ENCODE data around the gene CRMP1.
A peak's percentile ranks its signal among the peaks of the same experiment; 100 is the strongest.

The CRMP1 gene

DNA sequence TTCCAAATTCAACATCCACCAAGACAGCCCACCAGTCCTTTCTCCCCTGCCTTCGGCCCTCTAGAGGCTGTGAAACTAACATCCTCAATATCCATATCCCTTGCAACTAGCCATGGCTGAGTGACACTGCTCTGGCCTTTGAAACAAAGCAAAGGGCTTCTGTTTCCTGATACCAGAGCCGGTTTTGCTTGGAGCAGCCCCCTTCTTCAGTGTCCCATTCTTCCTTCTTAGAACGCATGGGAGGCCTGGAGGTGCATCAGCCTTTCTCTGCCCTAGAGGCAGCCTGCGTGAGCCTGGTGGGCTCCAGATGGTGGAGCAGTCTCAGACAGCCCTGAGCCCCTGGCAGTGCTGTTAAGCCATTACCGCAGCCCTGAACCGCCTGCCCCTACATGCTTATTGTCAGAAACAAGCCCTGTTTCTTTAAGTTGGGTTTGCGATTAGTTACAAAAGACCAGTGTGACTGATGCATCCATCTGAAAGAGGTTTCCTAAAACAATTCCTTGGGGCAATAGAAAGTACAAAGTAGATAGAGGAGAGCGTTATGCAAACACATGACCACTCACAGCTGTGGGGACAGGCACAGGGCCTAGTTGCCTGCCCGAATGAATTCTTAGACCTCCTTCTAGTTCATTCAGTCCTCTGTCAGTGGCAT, 107.8 kb downstream of the CRMP1 start:
- TF ChIP-seq, protein P1, sequence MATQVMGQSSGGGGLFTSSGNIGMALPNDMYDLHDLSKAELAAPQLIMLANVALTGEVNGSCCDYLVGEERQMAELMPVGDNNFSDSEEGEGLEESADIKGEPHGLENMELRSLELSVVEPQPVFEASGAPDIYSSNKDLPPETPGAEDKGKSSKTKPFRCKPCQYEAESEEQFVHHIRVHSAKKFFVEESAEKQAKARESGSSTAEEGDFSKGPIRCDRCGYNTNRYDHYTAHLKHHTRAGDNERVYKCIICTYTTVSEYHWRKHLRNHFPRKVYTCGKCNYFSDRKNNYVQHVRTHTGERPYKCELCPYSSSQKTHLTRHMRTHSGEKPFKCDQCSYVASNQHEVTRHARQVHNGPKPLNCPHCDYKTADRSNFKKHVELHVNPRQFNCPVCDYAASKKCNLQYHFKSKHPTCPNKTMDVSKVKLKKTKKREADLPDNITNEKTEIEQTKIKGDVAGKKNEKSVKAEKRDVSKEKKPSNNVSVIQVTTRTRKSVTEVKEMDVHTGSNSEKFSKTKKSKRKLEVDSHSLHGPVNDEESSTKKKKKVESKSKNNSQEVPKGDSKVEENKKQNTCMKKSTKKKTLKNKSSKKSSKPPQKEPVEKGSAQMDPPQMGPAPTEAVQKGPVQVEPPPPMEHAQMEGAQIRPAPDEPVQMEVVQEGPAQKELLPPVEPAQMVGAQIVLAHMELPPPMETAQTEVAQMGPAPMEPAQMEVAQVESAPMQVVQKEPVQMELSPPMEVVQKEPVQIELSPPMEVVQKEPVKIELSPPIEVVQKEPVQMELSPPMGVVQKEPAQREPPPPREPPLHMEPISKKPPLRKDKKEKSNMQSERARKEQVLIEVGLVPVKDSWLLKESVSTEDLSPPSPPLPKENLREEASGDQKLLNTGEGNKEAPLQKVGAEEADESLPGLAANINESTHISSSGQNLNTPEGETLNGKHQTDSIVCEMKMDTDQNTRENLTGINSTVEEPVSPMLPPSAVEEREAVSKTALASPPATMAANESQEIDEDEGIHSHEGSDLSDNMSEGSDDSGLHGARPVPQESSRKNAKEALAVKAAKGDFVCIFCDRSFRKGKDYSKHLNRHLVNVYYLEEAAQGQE (IDR thresholded peaks at IDR 0.05; ENCODE audit: insufficient read depth in 1 of 2, low read depth in 2 of 2, low read length in 2 of 2), result no peak
- TF ChIP-seq TAF1 (IDR thresholded peaks at IDR 0.05; ENCODE audit: borderline replicate concordance, insufficient read depth, low read length) (no peak), POLR2AphosphoS5 (IDR thresholded peaks at IDR 0.05; ENCODE audit: low read depth, low read length) (no peak), FOXP2 (optimal IDR thresholded peaks at IDR 0.05; ENCODE audit: borderline replicate concordance, extremely low read depth, extremely low read length, insufficient read depth) (no peak), SIN3A (IDR thresholded peaks at IDR 0.05; ENCODE audit: borderline replicate concordance, insufficient read depth, low read length) (no peak)

DNA sequence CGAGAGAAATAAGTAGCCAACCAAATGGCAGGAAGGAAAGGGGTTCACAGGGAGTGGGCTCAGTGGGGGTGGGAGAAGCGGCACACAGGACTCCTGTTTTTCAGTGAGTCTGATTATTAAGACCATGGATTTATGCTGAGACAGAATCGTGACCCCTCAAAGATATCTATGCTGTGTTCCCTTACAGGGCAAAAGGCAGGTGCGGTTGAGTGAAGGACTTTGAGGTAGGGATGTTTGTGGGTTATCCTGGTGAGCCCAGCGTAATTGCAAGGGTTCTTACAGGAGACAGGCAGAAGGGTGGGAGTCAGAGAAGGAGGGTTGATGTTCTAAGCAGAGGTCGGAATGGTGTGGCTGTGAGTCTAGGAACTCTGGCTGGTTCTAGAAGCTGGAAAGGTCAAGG, 108.9 kb downstream of the CRMP1 start:
- TF ChIP-seq SIN3A (IDR thresholded peaks at IDR 0.05; ENCODE audit: borderline replicate concordance, insufficient read depth, low read length) (no peak), FOXP2 (optimal IDR thresholded peaks at IDR 0.05; ENCODE audit: borderline replicate concordance, extremely low read depth, extremely low read length, insufficient read depth) (no peak)

DNA sequence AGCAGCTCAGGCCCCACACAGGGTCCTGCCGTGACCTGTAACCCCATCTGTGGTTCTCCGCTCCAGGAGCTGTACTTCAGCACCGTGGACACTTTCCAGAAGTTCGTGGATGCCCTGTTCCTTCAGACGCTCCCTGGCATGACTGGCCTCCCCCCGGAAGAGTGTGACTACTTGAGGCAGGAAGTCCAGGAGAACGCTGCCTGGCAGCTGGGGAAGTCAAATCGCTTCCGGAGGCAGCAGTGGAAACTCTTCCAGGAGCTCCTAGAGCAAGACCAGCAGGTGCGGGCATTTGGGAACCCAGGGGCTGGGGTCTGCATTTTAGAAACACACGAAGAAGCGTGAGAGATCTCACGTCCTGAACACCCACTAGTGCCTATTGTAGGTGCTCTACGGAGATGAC, 109.4 kb downstream of the CRMP1 start:
- TF ChIP-seq TAF1 (IDR thresholded peaks at IDR 0.05; ENCODE audit: borderline replicate concordance, insufficient read depth, low read length), result no peak
- TF ChIP-seq, protein P1 (IDR thresholded peaks at IDR 0.05; ENCODE audit: insufficient read depth in 1 of 2, low read depth in 2 of 2, low read length in 2 of 2), result 0 out of 4 replicates have a peak, but pooled peaks of 1 of the 2 experiments have one; percentile 44

DNA sequence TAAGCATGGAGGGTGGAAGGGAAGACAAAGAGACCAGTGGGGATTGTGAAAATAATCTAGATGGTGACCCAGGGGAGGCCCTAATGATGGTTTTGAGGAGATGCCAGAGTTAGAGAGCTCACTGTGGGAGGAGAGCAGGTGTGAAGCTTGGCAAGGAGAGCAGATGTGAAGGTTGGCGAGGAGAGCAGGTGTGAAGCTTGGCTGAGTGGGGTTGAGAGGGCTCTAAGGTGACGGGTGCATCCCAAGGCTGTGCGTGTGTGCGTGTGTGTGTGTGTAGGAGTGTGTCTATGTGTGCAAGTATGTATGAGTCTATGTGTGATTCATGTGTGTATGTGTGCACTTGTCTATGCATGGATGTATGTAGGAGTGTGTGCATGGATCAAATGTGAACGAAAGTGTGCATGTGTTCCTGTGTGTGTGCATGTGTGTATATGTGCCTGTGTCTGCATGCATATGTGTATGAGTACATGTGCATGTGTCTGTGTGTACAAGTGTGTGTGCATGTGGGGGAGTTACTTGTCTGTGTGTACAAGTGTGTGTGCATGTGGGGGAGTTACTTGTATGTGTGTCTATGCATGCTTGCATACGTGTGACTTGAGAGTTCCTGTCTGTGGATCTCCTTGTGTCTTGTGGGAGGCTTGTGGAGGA, 109.9 kb downstream of the CRMP1 start:
- no peak for TF ChIP-seq POLR2AphosphoS5 (IDR thresholded peaks at IDR 0.05; ENCODE audit: low read depth, low read length)
- no peak for TF ChIP-seq SIN3A (IDR thresholded peaks at IDR 0.05; ENCODE audit: borderline replicate concordance, insufficient read depth, low read length)
- no peak for TF ChIP-seq TAF1 (IDR thresholded peaks at IDR 0.05; ENCODE audit: borderline replicate concordance, insufficient read depth, low read length)

DNA sequence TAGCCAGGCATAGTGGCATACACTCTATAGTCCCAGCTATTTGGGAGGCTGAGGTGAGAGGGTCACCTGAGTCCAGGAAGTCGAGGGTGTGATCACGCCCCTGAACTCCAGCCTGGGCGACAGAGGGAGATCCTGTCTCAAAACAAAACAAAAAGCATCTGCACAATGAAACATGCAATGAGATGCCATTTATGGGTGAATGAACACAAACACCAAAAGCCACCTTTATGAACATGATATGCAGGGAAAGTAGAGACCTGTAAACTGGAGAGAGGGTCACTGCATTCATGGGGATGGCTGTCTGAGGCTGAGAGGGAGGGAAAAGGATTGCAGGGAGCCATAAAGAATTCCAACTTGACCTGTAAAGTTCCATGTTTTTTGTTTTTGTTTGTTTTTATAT, 111.2 kb downstream of the CRMP1 start:
- no peak for TF ChIP-seq FOXP2 (optimal IDR thresholded peaks at IDR 0.05; ENCODE audit: borderline replicate concordance, extremely low read depth, extremely low read length, insufficient read depth)
- no peak for TF ChIP-seq TAF1 (IDR thresholded peaks at IDR 0.05; ENCODE audit: borderline replicate concordance, insufficient read depth, low read length)
- TF ChIP-seq POLR2AphosphoS5 (IDR thresholded peaks at IDR 0.05; ENCODE audit: low read depth, low read length), result no peak
- no peak for TF ChIP-seq SIN3A (IDR thresholded peaks at IDR 0.05; ENCODE audit: borderline replicate concordance, insufficient read depth, low read length)
- TF ChIP-seq, protein P1 (IDR thresholded peaks at IDR 0.05; ENCODE audit: insufficient read depth in 1 of 2, low read depth in 2 of 2, low read length in 2 of 2), result no peak

DNA sequence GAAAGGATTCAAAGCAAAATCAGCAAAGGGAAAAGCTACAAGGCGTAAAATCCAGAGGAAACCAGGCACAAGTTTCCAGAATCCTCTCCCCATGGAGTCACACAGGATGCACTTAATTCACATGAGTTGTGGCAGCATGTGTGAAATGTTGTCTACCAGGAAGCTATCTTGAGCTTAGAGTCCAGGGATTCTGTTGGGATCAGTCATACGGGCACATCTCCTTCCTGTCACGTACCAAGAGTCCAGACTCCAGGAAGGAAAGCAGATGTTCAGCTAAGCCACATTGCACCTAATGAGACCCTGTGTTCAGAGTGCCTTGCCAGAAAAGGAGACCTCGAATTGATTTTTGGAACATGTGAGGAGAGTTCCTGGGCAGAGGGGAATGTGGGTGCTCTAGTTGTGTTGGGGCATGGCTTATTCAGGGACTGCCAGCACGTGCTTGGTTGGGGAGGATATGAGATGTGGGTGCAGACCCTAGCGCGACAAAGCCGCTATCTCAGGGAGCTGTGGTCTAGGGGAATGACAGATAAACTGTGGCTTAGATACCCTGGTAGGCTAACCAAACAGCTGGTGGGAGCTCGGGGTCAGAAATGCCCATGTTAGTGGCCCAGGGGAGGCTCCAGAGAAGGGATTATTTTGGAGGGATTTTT, 111.9 kb downstream of the CRMP1 start:
- TF ChIP-seq TAF1 (IDR thresholded peaks at IDR 0.05; ENCODE audit: borderline replicate concordance, insufficient read depth, low read length) (no peak), POLR2AphosphoS5 (IDR thresholded peaks at IDR 0.05; ENCODE audit: low read depth, low read length) (no peak)
